Natural killer cell treated with Interleukin-12 subunit alpha and Interleukin-12 subunit beta and Interleukin-15 and Interleukin-18, amount 100 ng/mL, for 72 hours (primary cell): ENCODE measurements around the gene MICA. TPM values are rescaled to one million over a fixed set of nuclear protein-coding genes. Genes with fewer than 3 reads are reported as not detected.

Experiments used
- ATAC-seq, 2 donors: fragments of 150-1000 bp; cut with Tn5 transposase in 1 of 2; sonication (Bioruptor Pico), chemical (Tn5 transposase) in 1 of 2; 2 replicates each; pipeline ENCODE4 v1.10.0; 2021
- DNase-seq: peaks from one replicate; pipeline ENCODE4 v3.0.0; 2022; ENCODE audit warnings: low spot score
- H3K27ac Mint-ChIP-seq, 2 donors: 1 replicate in 1 of 2; 2 replicates in 1 of 2; pipeline ENCODE4 v1.8.0; 2022; ENCODE audit warnings: mixed read lengths in 2 of 2, mild to moderate bottlenecking in 1 of 2, moderate library complexity in 1 of 2
- H3K27me3 Mint-ChIP-seq, 2 donors: 1 replicate in 1 of 2; 2 replicates in 1 of 2; pipeline ENCODE4 v1.8.0; 2022; ENCODE audit warnings: mixed read lengths in 2 of 2
- H3K36me3 Mint-ChIP-seq: one replicate; pipeline ENCODE4 v1.8.0; 2022; ENCODE audit warnings: mixed read lengths
- H3K4me1 Mint-ChIP-seq, 2 donors: 1 replicate in 1 of 2; 2 replicates in 1 of 2; pipeline ENCODE4 v1.8.0; 2022; ENCODE audit warnings: low read depth in 2 of 2, mixed read lengths in 2 of 2, mild to moderate bottlenecking in 1 of 2
- H3K4me3 Mint-ChIP-seq: one replicate; pipeline ENCODE4 v1.8.0; 2022; ENCODE audit warnings: mixed read lengths
- H3K9me3 Mint-ChIP-seq: 2 replicates; pipeline ENCODE4 v1.8.0; 2022; ENCODE audit warnings: mixed read lengths
- total RNA-seq, 2 donors: library from RNA; stranded (reverse); gene quantifications; one replicate each; pipeline ENCODE4 v1.2.3, GENCODE V29; 2022

MICA gene
- total RNA-seq = 10 to 100 TPM; 14.2 to 16.9 TPM

DNA sequence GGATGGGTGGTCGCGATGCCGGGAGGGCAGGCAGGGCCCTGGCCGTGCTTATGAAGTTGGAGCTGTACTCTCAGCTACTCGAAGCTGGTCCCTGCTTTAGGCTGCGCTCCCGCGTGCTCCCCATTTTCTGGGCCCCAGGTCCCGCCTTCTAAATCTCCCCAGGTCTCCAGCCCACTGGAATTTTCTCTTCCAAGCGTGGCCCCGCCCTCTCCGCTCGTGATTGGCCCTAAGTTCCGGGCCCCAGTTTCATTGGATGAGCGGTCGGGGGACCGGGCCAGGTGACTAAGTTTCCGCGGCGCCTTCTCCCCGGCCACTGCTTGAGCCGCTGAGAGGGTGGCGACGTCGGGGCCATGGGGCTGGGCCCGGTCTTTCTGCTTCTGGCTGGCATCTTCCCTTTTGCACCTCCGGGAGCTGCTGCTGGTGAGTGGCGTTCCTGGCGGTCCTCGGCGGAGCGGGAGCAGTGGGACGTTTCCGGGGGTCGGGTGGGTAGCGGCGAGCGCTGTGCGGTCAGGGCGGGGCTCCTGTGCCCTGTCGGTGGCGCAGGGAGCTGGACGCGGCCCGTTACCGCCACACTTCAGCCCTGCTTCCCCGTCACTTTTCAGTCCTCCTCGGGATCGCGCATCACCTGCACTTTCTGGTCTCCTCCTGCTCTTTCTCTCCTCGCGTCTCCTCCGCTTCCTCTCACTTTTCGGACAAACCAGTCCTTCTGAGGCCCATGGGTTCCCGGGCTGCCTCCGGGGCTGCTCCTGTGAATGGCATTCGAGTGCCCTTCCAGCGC, at the start of gene MICA:
Gene MICA, plus strand, starts transcription at position 313 of the 778 bp plus-strand sequence. Its CDS starts 38 bp downstream, at position 351.
- Mint-ChIP-seq H3K27ac (peak within 1 kb of the TSS; percentile 18 to 43), H3K27me3 (no peaks in the 10 kb centered on the region), H3K4me3 (peak within 1 kb of the TSS; percentile 94), H3K4me1 (peaks cover 58 to 79% of the 10 kb centered on the region in 2 donors), H3K36me3 (no peaks in the 10 kb centered on the region), H3K9me3 (no peaks in the 10 kb centered on the region)
- ATAC-seq (peak; percentile 84 to 90), DNase-seq (peak; percentile 85)

DNA sequence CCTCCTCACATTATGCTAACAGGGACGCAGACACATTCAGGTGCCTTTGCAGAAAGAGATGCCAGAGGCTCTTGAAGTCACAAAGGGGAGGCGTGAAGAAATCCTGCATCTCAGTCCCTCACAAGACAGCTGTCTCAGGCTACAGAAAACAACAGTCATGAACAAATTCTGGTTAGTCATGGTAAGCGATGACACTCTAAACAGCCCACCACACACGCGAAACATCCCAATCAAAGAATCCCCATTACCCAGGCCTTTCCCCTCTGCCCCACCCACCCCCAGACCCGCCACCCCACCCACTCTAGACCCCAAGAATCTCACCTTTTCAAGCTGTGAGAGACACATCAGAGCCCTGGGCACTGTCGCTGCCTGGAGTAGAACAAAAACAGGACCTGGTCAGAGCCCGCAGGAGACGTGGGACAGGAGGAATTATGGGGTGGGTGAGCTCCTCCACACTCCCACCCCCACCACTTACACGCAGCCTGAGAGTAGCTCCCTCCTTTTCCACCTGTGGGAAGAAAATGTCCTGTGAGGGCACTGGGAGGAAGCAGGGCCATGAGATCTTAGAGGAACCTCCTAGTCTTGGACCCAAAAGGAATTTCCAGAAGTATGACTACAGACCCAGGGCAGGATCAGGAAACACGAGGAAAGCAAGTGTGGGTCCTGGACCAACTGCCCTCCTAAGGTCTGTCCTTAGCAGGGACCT, 49.1 kb upstream of the MICA start:
- no peak for DNase-seq
- Mint-ChIP-seq H3K4me1 (peaks cover 61 to 67% of the 10 kb centered on the region in 2 donors), H3K9me3 (no peaks in the 10 kb centered on the region), H3K4me3 (peak overlapping the region; percentile 93), H3K27me3 (no peaks in the 10 kb centered on the region), H3K36me3 (peaks cover 36% of the 10 kb centered on the region), H3K27ac (peak overlapping the region; percentile 96 to 99)
- no peak for ATAC-seq

DNA sequence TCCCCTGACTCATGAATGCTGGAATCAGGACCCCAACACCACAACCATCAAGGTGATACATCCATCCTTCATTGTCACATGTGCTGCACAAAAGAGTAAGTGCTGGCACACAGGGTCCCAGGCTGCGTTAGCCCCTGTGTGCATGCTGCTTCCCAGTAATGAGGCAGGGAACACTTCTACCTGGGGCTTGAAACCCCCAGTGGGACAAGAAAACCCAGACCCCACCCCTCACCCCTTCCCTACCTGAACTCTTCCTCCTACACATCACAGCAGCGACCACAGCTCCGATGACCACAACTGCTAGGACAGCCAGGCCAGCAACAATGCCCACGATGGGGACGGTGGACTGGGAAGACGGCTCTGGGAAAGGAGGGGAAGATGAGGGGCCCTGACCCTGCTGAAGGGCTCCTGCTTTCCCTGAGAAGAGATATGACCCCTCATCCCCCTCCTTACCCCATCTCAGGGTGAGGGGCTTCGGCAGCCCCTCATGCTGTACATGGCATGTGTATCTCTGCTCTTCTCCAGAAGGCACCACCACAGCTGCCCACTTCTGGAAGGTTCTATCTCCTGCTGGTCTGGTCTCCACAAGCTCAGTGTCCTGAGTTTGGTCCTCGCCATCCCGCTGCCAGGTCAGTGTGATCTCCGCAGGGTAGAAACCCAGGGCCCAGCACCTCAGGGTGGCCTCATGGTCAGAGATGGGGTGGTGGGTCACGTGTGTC, 48.4 kb upstream of the MICA start:
- Mint-ChIP-seq H3K4me1 (peaks cover 63 to 74% of the 10 kb centered on the region in 2 donors), H3K27ac (peak overlapping the region; percentile 96 to 99), H3K27me3 (no peaks in the 10 kb centered on the region), H3K36me3 (peaks cover 36% of the 10 kb centered on the region), H3K9me3 (no peaks in the 10 kb centered on the region), H3K4me3 (peak overlapping the region; percentile 93)
- DNase-seq (no peak), ATAC-seq (no peak)

DNA sequence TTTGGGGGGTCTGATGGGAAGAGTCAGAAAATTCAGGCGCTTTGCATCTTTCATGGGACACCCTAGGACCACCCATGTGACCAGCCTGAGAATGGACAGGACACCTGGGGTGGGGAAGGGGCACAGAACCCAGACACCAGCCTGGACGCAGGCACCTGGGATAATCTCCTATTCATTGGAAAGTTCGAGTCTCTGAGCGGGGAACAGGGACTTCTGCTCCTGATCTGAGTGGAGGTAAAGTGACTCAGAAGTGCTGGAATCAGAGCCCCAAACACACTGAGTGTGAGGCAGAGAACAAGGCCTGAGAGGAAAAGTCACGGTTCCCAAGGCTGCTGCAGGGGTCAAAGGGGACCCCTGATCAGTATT, 47.8 kb upstream of the MICA start:
- Mint-ChIP-seq H3K9me3 (no peaks in the 10 kb centered on the region), H3K4me3 (peak overlapping the region; percentile 93), H3K27me3 (no peaks in the 10 kb centered on the region), H3K27ac (peak overlapping the region; percentile 96 to 99), H3K36me3 (peaks cover 36% of the 10 kb centered on the region), H3K4me1 (peaks cover 60 to 78% of the 10 kb centered on the region in 2 donors)
- no peak for DNase-seq
- no peak for ATAC-seq

DNA sequence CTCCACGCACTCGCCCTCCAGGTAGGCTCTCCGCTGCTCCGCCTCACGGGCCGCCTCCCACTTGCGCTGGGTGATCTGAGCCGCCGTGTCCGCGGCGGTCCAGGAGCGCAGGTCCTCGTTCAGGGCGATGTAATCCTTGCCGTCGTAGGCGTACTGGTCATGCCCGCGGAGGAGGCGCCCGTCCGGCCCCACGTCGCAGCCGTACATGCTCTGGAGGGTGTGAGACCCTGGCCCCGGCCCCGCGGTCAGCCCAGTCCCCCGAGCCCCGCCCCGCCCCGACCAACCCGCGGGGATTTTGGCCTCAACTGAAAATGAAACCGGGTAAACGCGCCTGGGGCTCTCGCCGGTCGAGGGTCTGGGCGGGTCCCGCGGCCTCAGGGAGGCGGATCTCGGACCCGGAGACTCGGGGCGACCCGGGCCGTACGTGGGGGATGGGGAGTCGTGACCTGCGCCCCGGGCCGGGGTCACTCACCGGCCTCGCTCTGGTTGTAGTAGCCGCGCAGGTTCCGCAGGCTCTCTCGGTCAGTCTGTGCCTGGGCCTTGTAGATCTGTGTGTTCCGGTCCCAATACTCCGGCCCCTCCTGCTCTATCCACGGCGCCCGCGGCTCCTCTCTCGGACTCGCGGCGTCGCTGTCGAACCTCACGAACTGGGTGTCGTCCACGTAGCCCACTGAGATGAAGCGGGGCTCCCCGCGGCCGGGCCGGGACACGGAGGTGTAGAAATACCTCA, 47.0 kb upstream of the MICA start:
- Mint-ChIP-seq H3K27me3 (peaks cover 4 to 7% of the 10 kb centered on the region in 2 donors), H3K4me3 (peak overlapping the region; percentile 93), H3K9me3 (no peaks in the 10 kb centered on the region), H3K36me3 (peaks cover 40% of the 10 kb centered on the region), H3K27ac (peak overlapping the region; percentile 96 to 99), H3K4me1 (peaks cover 53 to 74% of the 10 kb centered on the region in 2 donors)
- peak; percentile 55 to 76 for ATAC-seq
- DNase-seq = peak; percentile 87

DNA sequence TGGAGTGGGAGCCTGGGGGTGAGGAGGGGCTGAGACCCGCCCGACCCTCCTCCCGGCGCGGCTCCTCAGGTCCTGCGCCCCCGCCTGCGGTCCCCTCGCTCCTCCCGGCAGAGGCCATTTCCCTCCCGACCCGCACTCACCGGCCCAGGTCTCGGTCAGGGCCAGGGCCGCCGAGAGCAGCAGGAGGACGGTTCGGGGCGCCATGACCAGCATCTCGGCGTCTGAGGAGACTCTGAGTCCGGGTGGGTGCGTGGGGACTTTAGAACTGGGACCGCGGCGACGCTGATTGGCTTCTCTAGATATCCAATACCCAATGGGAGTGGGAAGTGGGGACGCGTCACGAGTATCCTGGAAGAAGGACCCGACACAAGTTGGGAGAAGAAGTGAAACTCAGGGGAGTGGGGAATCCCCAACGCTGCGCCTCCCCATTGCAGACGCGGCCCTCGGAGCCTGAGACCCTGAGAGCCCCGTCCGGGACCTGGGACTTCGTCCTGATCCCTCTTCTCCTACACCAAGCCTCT, 46.4 kb upstream of the MICA start, which contains the start of gene HLA-B:
Gene HLA-B, minus strand, starts transcription at position 234 of the 521 bp plus-strand sequence. Its CDS starts 21 bp downstream, at position 213.
- peaks cover 7% of the 10 kb centered on the region in 2 donors for H3K27me3 Mint-ChIP-seq
- DNase-seq (peak; percentile 78), ATAC-seq (peak; percentile 91 to 93)
- H3K4me1 Mint-ChIP-seq = peaks cover 48 to 69% of the 10 kb centered on the region in 2 donors
- peak within 1 kb of the TSS; percentile 96 to 99 for H3K27ac Mint-ChIP-seq
- H3K9me3 Mint-ChIP-seq = no peaks in the 10 kb centered on the region
- peak within 1 kb of the TSS; percentile 93 for H3K4me3 Mint-ChIP-seq
- peaks cover 40% of the 10 kb centered on the region for H3K36me3 Mint-ChIP-seq

DNA sequence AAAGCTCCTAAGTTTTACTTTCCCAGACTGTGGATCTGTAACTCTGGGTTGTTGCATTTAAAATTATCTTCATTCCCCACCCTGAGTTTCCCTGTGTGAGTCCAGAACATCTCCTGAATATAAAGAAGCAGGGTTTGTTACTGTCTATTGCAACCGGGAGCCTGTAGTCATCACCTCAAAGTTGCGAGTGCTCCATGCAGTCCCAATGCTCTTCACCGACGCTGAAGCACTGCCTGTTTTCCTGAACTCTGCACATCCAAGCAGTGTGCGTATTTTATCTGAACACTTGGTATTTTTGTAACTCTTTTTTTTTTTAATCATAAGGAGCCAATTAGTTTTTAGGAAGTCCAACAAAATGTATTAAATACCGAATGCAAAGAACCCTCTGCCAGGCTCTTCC, 45.5 kb upstream of the MICA start:
- ATAC-seq = no peak
- Mint-ChIP-seq H3K36me3 (peaks cover 35% of the 10 kb centered on the region), H3K27ac (peak overlapping the region; percentile 96 to 99), H3K27me3 (peaks cover 7 to 11% of the 10 kb centered on the region in 2 donors), H3K4me1 (peaks cover 39 to 61% of the 10 kb centered on the region in 2 donors), H3K4me3 (peak overlapping the region; percentile 93), H3K9me3 (no peaks in the 10 kb centered on the region)
- no peak for DNase-seq

DNA sequence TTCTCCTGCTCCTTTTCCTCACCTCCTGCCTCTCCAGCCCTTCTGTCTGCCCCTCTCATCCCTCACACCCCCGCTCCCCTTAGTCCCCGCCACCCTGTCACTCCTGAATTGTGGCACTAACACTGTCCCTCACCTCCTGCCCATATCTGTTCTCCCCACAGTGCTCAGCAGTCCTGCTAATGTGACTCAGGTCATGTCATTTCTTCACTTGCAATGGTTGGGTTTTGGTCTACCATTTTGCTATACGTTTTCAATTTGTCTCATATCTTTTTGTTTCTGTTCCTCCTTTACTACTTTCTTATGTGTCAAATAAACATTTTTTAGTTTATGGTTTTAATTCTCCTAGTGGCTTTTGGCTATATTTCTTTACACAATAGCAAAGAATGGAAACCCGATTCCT, 45.1 kb upstream of the MICA start:
- ATAC-seq (peak in 1 of 2 donors; percentile 37), DNase-seq (no peak)
- Mint-ChIP-seq H3K36me3 (peaks cover 31% of the 10 kb centered on the region), H3K27me3 (peaks cover 7 to 11% of the 10 kb centered on the region in 2 donors), H3K9me3 (no peaks in the 10 kb centered on the region), H3K27ac (peak overlapping the region; percentile 96 to 99), H3K4me3 (peak overlapping the region; percentile 93), H3K4me1 (peaks cover 36 to 56% of the 10 kb centered on the region in 2 donors)

DNA sequence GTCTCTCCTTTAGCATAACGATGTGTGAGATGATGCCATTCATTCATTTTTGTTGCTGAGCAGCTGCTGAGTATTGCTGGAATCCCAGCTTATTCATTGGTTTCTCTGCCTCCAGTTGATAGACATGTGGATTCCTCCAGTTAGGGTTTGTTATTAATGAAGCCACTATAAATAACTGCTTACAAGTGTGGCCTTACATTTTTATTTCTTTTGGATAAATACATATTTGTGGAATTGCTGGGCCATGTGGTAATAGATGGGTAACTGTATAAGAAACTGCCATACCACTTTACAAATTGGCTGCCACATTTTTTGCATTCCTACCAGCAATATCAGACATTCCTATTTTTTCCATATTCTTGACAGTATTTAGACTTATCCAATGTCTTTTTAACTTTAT, 43.8 kb upstream of the MICA start:
- Mint-ChIP-seq H3K4me1 (peaks cover 30 to 53% of the 10 kb centered on the region in 2 donors), H3K27me3 (peaks cover 7 to 16% of the 10 kb centered on the region in 2 donors), H3K9me3 (no peaks in the 10 kb centered on the region), H3K36me3 (peaks cover 18% of the 10 kb centered on the region), H3K4me3 (peak overlapping the region; percentile 42), H3K27ac (peak overlapping the region; percentile 96 to 99)
- DNase-seq (no peak), ATAC-seq (no peak)

DNA sequence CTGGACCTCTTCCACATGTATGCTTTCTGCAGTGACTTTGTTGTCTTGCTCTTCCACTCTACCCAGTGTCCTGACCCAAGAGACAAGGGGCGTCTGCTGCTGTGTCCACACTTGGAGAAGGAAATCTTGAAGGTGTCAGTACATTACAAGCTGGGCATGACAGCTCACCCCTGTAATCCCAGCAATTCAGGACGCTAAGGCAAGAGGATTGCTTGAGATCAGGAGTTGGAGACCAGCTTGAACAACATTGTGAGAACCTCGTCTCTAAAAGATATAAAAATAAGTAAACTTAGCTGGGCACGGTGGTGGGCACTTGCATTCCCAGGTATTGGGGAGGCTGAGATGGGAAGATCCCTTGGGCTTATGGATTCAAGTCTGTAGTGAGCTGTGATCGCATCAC, 40.6 kb upstream of the MICA start:
- Mint-ChIP-seq H3K9me3 (no peaks in the 10 kb centered on the region), H3K4me1 (peaks cover 25 to 36% of the 10 kb centered on the region in 2 donors), H3K27me3 (peaks cover 22 to 24% of the 10 kb centered on the region in 2 donors), H3K4me3 (no peak overlapping the region), H3K27ac (no peak overlapping the region), H3K36me3 (peaks cover 4% of the 10 kb centered on the region)
- ATAC-seq (no peak), DNase-seq (no peak)

DNA sequence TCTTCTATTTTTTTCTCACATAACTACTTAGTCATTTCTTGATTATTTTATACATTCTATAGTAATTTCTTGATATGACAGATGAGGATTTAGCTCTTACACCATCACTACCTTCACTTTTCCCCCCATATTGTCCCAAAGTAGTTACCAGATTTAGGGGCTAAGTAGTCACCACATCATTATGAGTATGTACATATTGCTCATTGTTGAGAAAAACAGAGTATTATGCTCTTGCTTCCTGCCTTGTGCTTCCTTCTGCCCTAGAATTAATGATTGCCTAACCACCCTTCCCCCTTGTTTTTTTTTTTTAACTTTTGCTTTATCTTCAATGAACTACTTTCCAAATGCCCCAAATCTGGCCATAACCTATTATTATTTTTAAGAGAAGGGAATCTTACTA, 39.6 kb upstream of the MICA start:
- Mint-ChIP-seq H3K27ac (peak overlapping the region in 1 of 2 donors; percentile 17), H3K36me3 (peaks cover 4% of the 10 kb centered on the region), H3K4me3 (no peak overlapping the region), H3K9me3 (no peaks in the 10 kb centered on the region), H3K27me3 (peaks cover 32% of the 10 kb centered on the region in 2 donors), H3K4me1 (peaks cover 17 to 25% of the 10 kb centered on the region in 2 donors)
- ATAC-seq (peak; percentile 60 to 63), DNase-seq (no peak)

DNA sequence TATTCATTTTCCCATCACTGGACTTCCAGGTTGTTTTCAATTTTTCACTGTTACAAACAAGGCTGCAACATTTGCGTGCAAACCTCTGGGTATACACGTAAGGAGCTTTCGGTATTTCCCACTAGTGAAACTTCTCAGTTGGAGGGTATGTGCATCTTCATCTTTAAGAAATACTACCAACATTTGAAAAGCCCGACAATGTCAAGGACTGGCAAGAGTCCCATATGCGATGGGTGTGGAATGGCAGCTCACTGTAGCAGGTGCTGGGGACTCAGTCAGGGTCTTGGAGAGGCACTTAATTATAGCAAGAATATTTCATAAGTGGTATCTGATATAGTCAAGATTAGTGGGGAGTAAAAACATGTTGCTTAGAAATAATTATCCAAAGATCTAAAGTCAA, 37.5 kb upstream of the MICA start:
- H3K27ac Mint-ChIP-seq = peak overlapping the region in 1 of 2 donors; percentile 40
- peaks cover 42 to 49% of the 10 kb centered on the region in 2 donors for H3K27me3 Mint-ChIP-seq
- peaks cover 9 to 11% of the 10 kb centered on the region in 2 donors for H3K4me1 Mint-ChIP-seq

More for the DNA sequence above, 37.5 kb upstream of the MICA start:
- DNase-seq (no peak), ATAC-seq (no peak)
- Mint-ChIP-seq H3K9me3 (no peaks in the 10 kb centered on the region), H3K36me3 (peaks cover 2% of the 10 kb centered on the region), H3K4me3 (no peak overlapping the region)
